ENCODE data around the gene NEK1.

DNA sequence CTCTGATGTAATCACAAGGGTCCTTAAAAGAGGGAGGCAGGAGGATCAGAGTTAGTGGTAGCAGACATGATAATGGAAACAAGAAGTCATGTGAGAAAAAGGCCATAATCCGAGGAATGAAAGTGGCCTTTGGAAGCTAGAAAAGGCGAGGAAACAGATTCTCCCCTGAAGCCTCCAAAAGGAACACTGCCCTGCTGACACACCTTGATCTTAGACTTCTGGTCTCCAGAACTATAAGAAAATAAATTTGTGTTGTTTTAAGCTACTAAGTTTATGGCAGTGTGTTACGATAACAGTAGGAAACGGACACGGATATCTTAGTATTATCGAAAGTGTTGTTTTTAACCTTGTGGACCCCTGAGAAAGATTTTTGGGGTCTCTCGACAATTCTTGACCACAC, 32.4 kb upstream of the NEK1 start:
- TF ChIP-seq RAD21 (conservative IDR thresholded peaks at IDR 0.05) = no peak
- TF ChIP-seq POLR2AphosphoS5 (IDR thresholded peaks at IDR 0.05) = no peak
- TF ChIP-seq CTCF (IDR thresholded peaks at IDR 0.05; ENCODE audit: poor library complexity, severe bottlenecking) = no peak
- TF ChIP-seq EZH2 (IDR thresholded peaks at IDR 0.05; ENCODE audit: borderline replicate concordance, insufficient read depth, low read length, poor library complexity, severe bottlenecking) = no peak
- no peak for TF ChIP-seq TAF1 (IDR thresholded peaks at IDR 0.05; ENCODE audit: low read depth)
- no peak for TF ChIP-seq SMC3 (conservative IDR thresholded peaks at IDR 0.05; ENCODE audit: poor library complexity)
- TF ChIP-seq EP300 (conservative IDR thresholded peaks at IDR 0.05; ENCODE audit: poor library complexity, severe bottlenecking) = no peak
- TF ChIP-seq MXI1 (conservative IDR thresholded peaks at IDR 0.05; ENCODE audit: poor library complexity, severe bottlenecking) = no peak
